Parathyroid adenoma (tissue), 2 donors: Measurements from ENCODE around the gene LRP1-AS.

Source experiments
- H2AFZ ChIP-seq: fragments of 300-600 bp; sonication (generic); one replicate; pipeline ENCODE4 v1.7.0; 2017; ENCODE audit warnings: antibody characterized with exemption, mild to moderate bottlenecking
- H3K27ac ChIP-seq: fragments of 300-600 bp; sonication (generic); one replicate; pipeline ENCODE4 v1.7.0; 2017
- H3K27me3 ChIP-seq: fragments of 300-600 bp; sonication (generic); one replicate; pipeline ENCODE4 v1.7.0; 2017; ENCODE audit warnings: low read length; ENCODE audit not compliant: control insufficient read depth, insufficient read depth
- H3K36me3 ChIP-seq: fragments of 300-600 bp; sonication (generic); one replicate; pipeline ENCODE4 v1.7.0; 2017; ENCODE audit warnings: low read length; ENCODE audit not compliant: control insufficient read depth, insufficient read depth
- H3K4me1 ChIP-seq: fragments of 300-600 bp; sonication (generic); one replicate; pipeline ENCODE4 v1.7.0; 2017; ENCODE audit warnings: control low read depth
- H3K4me2 ChIP-seq: fragments of 300-600 bp; sonication (generic); one replicate; pipeline ENCODE4 v1.7.0; 2017; ENCODE audit warnings: low read length
- H3K4me3 ChIP-seq: fragments of 300-600 bp; sonication (generic); one replicate; pipeline ENCODE4 v1.7.0; 2017; ENCODE audit warnings: low read depth, low read length
- H3K79me2 ChIP-seq: fragments of 300-600 bp; sonication (generic); one replicate; pipeline ENCODE4 v1.7.0; 2017; ENCODE audit warnings: control low read depth
- H3K9ac ChIP-seq: fragments of 300-600 bp; sonication (generic); one replicate; pipeline ENCODE4 v1.7.0; 2017; ENCODE audit warnings: mild to moderate bottlenecking
- H3K9me3 ChIP-seq: fragments of 300-600 bp; sonication (generic); one replicate; pipeline ENCODE4 v1.7.0; 2017; ENCODE audit warnings: low read length; ENCODE audit not compliant: control insufficient read depth
- CTCF ChIP-seq: fragments of 300-600 bp; sonication (generic); IDR thresholded peaks from one replicate; pipeline ENCODE4 v1.7.0; 2017; ENCODE audit warnings: antibody characterized with exemption, mild to moderate bottlenecking
- donor health status: primary hyperparathyroidism.

The LRP1-AS gene

GRCh38 chr12:57178213-57178612, 30.8 kb upstream of the LRP1-AS start:
- Histone ChIP-seq H3K79me2 (no peaks in the 10 kb centered on the region), H3K9ac (no peak overlapping the region), H3K27ac (no peak overlapping the region), H3K9me3 (no peaks in the 10 kb centered on the region), H2AFZ (no peak overlapping the region), H3K4me3 (no peak overlapping the region), H3K4me1 (no peaks in the 10 kb centered on the region), H3K36me3 (no peaks in the 10 kb centered on the region), H3K4me2 (no peak overlapping the region), H3K27me3 (no peaks in the 10 kb centered on the region)
- no peak for TF ChIP-seq CTCF

- Histone ChIP-seq H3K79me2 (no peaks in the 10 kb centered on the region), H3K27ac (no peak overlapping the region), H3K9ac (no peak overlapping the region), H3K4me3 (no peak overlapping the region), H3K36me3 (no peaks in the 10 kb centered on the region), H3K4me2 (no peak overlapping the region), H2AFZ (no peak overlapping the region), H3K27me3 (no peaks in the 10 kb centered on the region), H3K4me1 (no peaks in the 10 kb centered on the region), H3K9me3 (no peaks in the 10 kb centered on the region)
- no peak for TF ChIP-seq CTCF
Measured at GRCh38 chr12:57177354-57177753, 29.9 kb upstream of the LRP1-AS start.

DNA sequence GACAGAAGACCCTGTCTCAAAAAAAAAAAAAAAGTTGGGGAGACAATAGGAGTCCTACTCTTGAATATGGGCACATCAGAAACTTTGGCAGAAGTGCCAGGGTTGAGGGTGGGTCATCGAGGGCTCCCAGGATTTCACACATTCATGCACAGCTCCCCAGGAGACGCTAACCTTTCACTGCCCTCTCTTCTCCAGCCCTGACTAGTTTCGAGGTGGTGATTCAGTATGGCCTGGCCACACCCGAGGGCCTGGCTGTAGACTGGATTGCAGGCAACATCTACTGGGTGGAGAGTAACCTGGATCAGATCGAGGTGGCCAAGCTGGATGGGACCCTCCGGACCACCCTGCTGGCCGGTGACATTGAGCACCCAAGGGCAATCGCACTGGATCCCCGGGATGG, 29.4 kb upstream of the LRP1-AS start:
- Histone ChIP-seq H3K27ac (no peak overlapping the region), H3K27me3 (no peaks in the 10 kb centered on the region), H3K9me3 (no peaks in the 10 kb centered on the region), H3K4me1 (no peaks in the 10 kb centered on the region), H3K4me2 (no peak overlapping the region), H3K9ac (no peak overlapping the region), H2AFZ (no peak overlapping the region), H3K4me3 (no peak overlapping the region), H3K79me2 (no peaks in the 10 kb centered on the region), H3K36me3 (no peaks in the 10 kb centered on the region)
- no peak for TF ChIP-seq CTCF

GRCh38 chr12:57176139-57176477, 28.7 kb upstream of the LRP1-AS start:
- Histone ChIP-seq H3K27ac (no peak overlapping the region), H2AFZ (no peak overlapping the region), H3K4me1 (no peaks in the 10 kb centered on the region), H3K36me3 (no peaks in the 10 kb centered on the region), H3K4me3 (no peak overlapping the region), H3K4me2 (no peak overlapping the region), H3K79me2 (no peaks in the 10 kb centered on the region), H3K27me3 (no peaks in the 10 kb centered on the region), H3K9me3 (no peaks in the 10 kb centered on the region), H3K9ac (no peak overlapping the region)
- TF ChIP-seq CTCF, result no peak

- H2AFZ ChIP-seq, result no peak overlapping the region
- H3K9me3 ChIP-seq, result no peaks in the 10 kb centered on the region
- H3K27ac ChIP-seq, result no peak overlapping the region
- no peaks in the 10 kb centered on the region for H3K79me2 ChIP-seq
- H3K9ac ChIP-seq, result no peak overlapping the region
- H3K36me3 ChIP-seq, result no peaks in the 10 kb centered on the region
- no peaks in the 10 kb centered on the region for H3K27me3 ChIP-seq
- no peaks in the 10 kb centered on the region for H3K4me1 ChIP-seq
- no peak overlapping the region for H3K4me2 ChIP-seq
- TF ChIP-seq CTCF, result no peak
- H3K4me3 ChIP-seq, result no peak overlapping the region
Measured at GRCh38 chr12:57175428-57176138, 28.2 kb upstream of the LRP1-AS start.
